Ishikawa (cell line): ENCODE results near the gene PIP4K2A.

Experiments
- CREB1 ChIP-seq: IDR thresholded peaks from 2 replicates; pipeline ENCODE4 v1.6.1; 2012; ENCODE audit warnings: low read depth
- EP300 ChIP-seq: IDR thresholded peaks from 2 replicates; pipeline ENCODE4 v1.6.1; 2012; ENCODE audit warnings: borderline replicate concordance
- FOXM1 ChIP-seq: IDR thresholded peaks from 2 replicates; pipeline ENCODE4 v1.6.1; 2012; ENCODE audit warnings: low read depth, borderline replicate concordance
- RAD21 ChIP-seq: IDR thresholded peaks from 2 replicates; pipeline ENCODE4 v1.6.1; 2012; ENCODE audit warnings: low read depth
- REST ChIP-seq: IDR thresholded peaks from 2 replicates; pipeline ENCODE4 v1.6.1; 2012; ENCODE audit warnings: low read depth, mild to moderate bottlenecking
- TAF1 ChIP-seq: IDR thresholded peaks from 2 replicates; pipeline ENCODE4 v1.6.1; 2012; ENCODE audit warnings: low read depth, mild to moderate bottlenecking
- TEAD4 ChIP-seq: IDR thresholded peaks from 2 replicates; pipeline ENCODE4 v1.6.1; 2012
- USF1 ChIP-seq: IDR thresholded peaks from 2 replicates; pipeline ENCODE4 v1.6.1; 2012
- YY1 ChIP-seq: IDR thresholded peaks from 2 replicates; pipeline ENCODE4 v1.6.1; 2012; ENCODE audit warnings: low read depth

- TF ChIP-seq CREB1 (no peak), USF1 (no peak), RAD21 (no peak), EP300 (no peak), TEAD4 (no peak), YY1 (no peak), REST (no peak), TAF1 (no peak), FOXM1 (no peak)
These were observed 87.6 kb downstream of the PIP4K2A start for GRCh38 chr10:22626784-22627183.
